HG03342 (cell line): ENCODE measurements around the gene CEP164.
"Not testable (repeated sequence)": the region's sequence is repeated elsewhere in the genome, so short reads cannot be mapped to it uniquely, and the experiment has no call there.

Experiments used
- ATAC-seq: cut with Tn5 transposase; IDR thresholded peaks from one replicate; pipeline ENCODE4 v1.9.1; 2021; ENCODE audit warnings: mild to moderate bottlenecking, moderate library complexity; ENCODE audit not compliant: unreplicated experiment

CEP164 gene

DNA sequence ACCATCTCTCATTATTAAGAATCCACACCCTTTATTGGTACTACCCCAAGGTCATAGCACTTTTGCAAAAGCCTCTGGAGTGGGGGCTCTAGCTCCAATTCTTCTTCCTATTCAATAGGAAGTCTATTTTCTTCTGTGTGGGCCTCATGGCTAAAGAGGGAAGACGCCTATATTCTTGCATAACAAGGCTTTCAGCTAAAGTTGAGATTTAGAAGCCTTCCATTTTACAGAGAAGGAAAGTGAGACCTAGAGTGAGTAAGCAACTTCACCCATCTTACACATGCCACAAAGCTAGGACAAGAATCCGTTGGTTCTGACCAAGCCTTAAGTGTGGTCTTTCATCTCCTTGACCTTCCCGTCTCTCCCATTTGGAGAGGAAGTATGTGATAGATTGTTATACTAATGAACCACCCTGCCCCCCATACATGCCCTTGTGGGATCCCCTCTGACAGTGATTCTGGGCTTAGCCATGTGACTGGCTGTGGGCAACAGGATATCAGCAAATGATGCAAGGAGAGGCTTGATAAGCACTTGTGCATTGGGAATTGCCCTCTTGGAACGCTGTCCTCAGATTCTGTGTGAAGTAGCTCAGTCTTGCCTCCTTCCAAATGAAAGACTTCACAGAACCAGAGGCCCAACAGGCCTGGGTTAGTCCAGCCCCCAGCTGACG is 23.9 kb upstream of the CEP164 start:
- ATAC-seq, result no peak

DNA sequence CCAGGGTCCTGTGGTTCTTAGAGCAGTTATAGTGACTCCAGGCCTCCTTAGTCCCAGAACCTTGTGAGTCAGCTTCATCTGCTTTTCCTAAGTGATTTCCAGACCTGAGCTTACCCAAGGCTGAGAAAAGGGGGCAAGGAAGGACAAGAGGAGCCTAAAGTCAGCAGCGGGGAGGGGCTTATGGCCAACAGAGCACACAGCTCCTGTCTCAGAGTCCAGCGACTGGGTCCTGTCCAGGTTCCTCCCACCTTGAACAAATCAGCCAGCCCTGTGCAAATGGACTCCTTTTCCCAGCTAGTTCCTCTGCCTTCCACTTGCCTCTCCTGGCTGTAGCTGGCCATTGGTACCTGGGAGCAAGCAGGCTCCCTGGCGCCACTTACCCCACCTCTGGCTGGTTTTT is 22.5 kb upstream of the CEP164 start:
- no peak for ATAC-seq

- ATAC-seq, result no peak
Observed at GRCh38 chr11:117309310-117309709, 18.3 kb upstream of the CEP164 start.

DNA sequence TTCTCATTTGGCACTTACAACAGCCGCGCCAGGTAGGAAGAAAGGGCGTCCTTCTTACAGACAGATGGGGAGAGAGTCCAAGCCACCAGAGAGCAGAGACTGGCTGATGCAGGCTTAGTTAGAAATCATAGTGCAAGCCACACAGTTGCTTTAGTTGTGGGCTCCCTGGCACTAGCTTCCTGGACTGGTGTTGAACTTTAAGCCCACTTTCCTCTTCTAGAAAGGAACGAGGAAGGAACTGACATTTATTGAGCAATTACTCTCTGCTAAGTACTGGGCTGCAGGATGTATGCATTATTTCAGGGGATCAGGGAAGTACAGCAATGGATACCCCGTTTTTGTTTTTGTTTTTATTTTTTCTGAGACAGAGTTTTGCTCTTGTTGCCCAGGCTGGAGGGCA is 14.6 kb upstream of the CEP164 start:
- no peak for ATAC-seq

DNA sequence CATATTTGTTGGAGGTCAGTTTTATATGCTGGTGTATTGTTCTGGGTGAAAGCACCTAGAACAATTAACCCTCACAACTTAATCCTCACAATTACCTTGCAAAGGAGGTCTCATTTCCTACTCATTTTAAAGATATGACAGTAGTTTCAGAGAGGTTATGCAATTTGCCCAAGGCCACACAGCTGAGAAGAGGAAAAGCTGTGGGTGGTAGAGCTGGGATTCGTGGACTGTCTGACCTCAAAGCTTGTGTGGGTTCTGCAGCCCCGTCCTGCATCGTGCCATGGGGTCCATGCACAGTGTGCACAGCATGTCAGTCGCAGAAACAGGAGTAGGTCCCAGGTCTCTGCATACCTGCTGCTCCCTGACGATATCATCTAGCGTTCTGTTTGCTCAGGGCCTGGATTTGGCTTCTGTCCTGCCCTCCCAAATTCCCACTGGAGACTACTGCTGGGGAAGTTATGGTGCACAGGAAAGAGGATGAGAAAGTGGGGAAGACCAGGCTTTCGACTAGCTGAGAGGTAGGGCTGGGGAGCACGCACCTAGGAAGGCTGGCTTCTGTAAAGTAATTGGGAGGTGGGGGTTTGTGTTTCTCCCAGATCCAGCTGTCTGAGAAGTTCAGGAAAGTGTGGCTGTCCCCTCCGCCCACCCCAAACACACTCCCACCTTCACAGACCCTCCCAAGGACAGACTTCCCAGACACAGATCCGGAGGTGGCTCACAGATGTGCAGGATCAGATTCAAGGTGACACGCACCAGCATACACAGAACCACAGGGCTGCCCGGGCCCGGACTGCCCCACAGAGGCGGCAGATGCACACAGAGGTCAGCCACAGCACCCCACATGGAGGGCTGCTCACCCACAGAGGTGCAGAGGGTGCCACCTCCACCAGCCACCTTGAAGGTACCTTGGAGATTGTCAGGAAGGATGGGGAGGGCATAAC is 13.6 kb upstream of the CEP164 start:
- no peak for ATAC-seq

GRCh38 chr11:117314840-117315239 is 12.8 kb upstream of the CEP164 start:
- ATAC-seq, result no peak

GRCh38 chr11:117315285-117316196 is 12.1 kb upstream of the CEP164 start:
- ATAC-seq, result no peak

GRCh38 chr11:117316197-117316961 is 11.3 kb upstream of the CEP164 start, which contains the start of gene BACE1:
BACE1 (minus strand) TSS chr11:117316256; CDS start chr11:117315795, 461 bp downstream.
- ATAC-seq, result no peak

DNA sequence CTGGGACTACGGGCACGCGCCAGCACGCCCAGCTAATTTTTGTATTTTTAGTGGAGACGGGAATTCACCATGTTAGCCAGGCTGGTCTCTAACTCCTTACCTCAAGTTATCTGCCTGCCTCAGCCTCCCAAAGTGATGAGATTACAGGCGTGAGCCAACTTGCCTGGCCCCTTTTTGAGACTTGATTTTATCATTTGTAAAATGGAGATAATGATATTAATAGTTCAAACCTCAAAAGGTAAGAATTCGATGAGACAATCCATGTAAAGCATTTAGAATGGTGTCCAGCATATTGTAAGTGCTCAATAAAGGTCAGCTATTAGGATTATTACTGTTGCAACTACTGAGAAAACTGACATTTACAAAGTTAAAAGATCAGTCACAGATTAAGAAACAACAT is 8.9 kb upstream of the CEP164 start:
- no peak for ATAC-seq

- no peak for ATAC-seq
Observed at GRCh38 chr11:117319214-117319840, 8.3 kb upstream of the CEP164 start.

DNA sequence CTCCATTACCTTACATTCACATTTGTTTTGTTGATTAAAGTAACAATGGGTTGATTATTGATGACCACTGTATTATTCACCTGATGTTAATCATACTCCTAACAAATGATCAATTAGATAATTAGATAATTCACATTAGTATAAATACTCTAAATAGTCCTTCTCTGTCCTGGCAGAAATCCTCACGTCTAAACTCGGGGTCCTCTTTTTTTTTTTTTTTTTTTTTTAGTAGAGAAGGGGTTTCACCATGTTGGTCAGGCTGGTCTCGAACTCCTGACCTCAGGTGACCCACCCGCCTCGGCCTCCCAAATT is 443 bp upstream of the CEP164 start:
- ATAC-seq, result not testable (repeated sequence)

DNA sequence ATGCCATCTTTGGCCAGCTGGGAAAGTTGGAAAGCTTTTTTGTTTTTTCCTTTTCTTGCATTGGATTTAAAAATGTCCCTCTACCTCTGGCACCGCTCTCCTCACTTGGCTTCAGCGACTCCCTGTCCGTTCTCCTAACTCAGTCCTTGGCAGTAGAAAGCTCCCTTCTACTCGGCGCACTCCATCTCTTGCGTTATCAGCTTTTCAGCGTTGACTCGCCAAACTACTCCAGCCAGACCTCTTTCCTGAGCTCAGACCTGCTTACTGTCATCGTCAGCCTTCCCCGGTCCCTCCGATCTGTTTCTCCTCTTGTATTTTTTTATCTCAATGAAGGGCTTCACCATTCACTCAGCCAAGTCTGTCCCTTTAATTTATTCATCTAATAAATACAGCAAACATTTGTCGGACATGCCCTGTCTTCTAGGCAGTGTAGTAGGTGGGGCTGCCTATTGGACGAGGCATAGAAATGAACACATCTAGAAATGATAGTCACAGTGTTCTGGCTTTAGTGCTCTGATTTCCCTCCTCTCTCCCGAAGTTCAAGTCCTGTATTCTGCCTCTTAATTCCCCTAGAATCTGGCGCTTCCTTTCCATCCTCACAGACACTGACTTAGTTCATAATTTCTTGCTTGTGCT is 839 bp downstream of the CEP164 start:
- ATAC-seq, result no peak

DNA sequence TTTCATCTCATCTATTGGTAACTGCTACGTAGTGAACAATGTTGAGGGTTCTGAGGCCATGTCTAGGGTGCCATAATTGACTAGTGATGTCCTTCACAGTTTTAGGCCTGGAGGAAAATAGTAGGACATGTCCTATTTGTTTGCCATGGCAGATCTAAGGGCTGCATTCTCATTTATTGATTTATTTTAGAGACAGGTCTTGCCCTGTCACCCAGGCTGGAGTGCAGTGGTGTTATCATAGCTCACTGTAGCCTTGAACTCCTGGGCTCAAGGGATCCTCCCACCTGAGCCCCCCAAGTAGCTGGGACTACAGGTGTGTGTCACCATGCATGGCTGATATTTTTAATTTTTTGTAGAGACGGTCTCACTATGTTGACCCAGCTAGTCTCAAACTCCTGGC is 5.2 kb downstream of the CEP164 start:
- ATAC-seq, result no peak

DNA sequence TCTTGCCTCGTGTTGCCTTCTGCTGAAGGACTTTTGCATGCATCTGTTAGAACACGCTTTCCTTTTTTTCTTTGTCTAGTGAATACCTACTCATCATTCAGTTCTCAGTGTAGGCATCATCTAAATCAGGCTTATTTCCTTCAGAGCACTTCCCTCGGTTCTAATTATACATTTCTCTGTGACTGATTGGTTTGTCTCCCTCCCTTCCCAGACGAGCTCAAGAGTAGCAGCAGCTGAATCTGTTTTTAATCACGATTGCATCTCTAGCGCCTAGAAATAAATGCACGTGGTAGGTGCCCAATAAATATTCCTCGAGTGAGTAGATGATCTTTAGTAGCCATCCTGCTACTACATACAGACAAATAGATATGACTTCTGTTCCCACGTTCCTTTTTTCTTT is 6.3 kb downstream of the CEP164 start:
- ATAC-seq, result no peak

GRCh38 chr11:117334896-117335295 is 7.2 kb downstream of the CEP164 start:
- ATAC-seq, result no peak

DNA sequence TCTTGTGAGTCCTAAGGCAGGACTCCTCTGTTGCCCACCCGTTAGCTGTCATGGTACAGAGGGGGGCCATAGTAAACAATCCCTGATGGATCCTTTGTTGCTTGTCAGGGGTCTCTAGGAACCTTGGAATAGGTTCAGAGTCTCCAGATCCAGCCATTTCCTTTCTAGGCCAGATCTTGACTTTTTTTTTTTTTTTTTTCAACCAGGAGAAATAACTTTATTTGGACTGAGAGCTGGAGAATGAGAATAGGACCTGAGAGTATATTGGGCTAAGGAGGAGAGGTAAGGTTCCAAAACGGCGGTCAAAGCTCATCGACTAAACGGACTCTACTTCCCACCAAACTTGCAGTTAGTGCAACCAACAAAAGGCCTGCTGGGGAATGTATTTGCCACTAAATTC is 7.7 kb downstream of the CEP164 start:
- ATAC-seq, result no peak

GRCh38 chr11:117337076-117337475 is 9.4 kb downstream of the CEP164 start:
- no peak for ATAC-seq

DNA sequence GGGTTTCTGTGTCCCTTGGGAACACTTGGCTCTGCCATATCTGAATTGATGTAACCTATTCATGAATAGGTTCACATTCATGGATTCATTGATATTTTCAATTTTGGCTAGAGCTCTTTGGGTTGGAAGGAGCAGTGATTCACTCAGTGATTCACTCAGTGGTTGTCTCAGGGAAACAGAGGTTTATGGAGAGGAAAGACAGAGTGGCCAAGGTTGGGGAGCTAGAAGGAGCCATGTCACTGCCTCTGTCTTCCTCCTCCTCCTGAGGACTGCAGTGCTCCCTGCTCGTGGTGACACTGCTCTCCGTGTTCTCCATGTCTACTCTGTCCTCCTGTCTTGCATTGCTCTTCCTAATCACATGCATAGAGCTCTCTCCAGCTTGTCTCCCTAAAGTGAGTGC is 17.4 kb downstream of the CEP164 start:
- ATAC-seq, result no peak

GRCh38 chr11:117354550-117354949 is 26.9 kb downstream of the CEP164 start:
- no peak for ATAC-seq
